Measurements from ENCODE around the gene TRIM63.

- TF ChIP-seq YY1 (IDR thresholded peaks at IDR 0.05; ENCODE audit: low read depth): no peak
- TF ChIP-seq EP300 (IDR thresholded peaks at IDR 0.05; ENCODE audit: borderline replicate concordance): no peak
- TF ChIP-seq RAD21 (IDR thresholded peaks at IDR 0.05; ENCODE audit: low read depth): no peak
- no peak for TF ChIP-seq REST (IDR thresholded peaks at IDR 0.05; ENCODE audit: low read depth)
- no peak for TF ChIP-seq TEAD4 (IDR thresholded peaks at IDR 0.05)
- no peak for TF ChIP-seq MAX (IDR thresholded peaks at IDR 0.05)
These were observed 12.8 kb upstream of the TRIM63 start for GRCh38 chr1:26079960-26080814.
